CD4-positive, alpha-beta T cell treated with Interleukin-6 for 4 hours (primary cell): ENCODE measurements around the gene C12orf50.
"Not testable (repeated sequence)": the region's sequence is repeated elsewhere in the genome, so short reads cannot be mapped to it uniquely, and the experiment has no call there.

ENCODE experiments used
- DNase-seq: peaks from one replicate; pipeline ENCODE4 v3.0.0-alpha.2; 2020; ENCODE audit warnings: mixed read lengths

Gene C12orf50

GRCh38 chr12:88029093-88029665 lies at the start of gene C12orf50:
Gene C12orf50 (minus strand): TSS chr12:88029401. CDS start chr12:88026962, 2,439 bp downstream.
- DNase-seq = no peak

GRCh38 chr12:88067301-88067700 lies 38.1 kb upstream of the C12orf50 start:
- DNase-seq = no peak

- no peak for DNase-seq
Observed at GRCh38 chr12:88063375-88063774, 34.2 kb upstream of the C12orf50 start.

- no peak for DNase-seq
Observed at GRCh38 chr12:88062474-88062873, 33.3 kb upstream of the C12orf50 start.

GRCh38 chr12:88058719-88059077 lies 29.5 kb upstream of the C12orf50 start:
- DNase-seq = no peak

GRCh38 chr12:88057994-88058718 lies 29.0 kb upstream of the C12orf50 start:
- DNase-seq = no peak

GRCh38 chr12:88056571-88056970 lies 27.4 kb upstream of the C12orf50 start:
- no peak for DNase-seq

GRCh38 chr12:88052686-88053085 lies 23.5 kb upstream of the C12orf50 start:
- DNase-seq = peak; percentile 13

- no peak for DNase-seq
Observed at GRCh38 chr12:88044035-88044434, 14.8 kb upstream of the C12orf50 start.

- no peak for DNase-seq
Observed at GRCh38 chr12:88037770-88038169, 8.6 kb upstream of the C12orf50 start.

GRCh38 chr12:88036353-88036965 lies 7.3 kb upstream of the C12orf50 start:
- no peak for DNase-seq

GRCh38 chr12:88035907-88036289 lies 6.7 kb upstream of the C12orf50 start:
- no peak for DNase-seq

- DNase-seq = peak; percentile 89
Observed at GRCh38 chr12:88035271-88035906, 6.2 kb upstream of the C12orf50 start.

- not testable (repeated sequence) for DNase-seq
Observed at GRCh38 chr12:88031161-88031560, 2.0 kb upstream of the C12orf50 start.

- no peak for DNase-seq
Observed at GRCh38 chr12:88026196-88026595, 3.0 kb downstream of the C12orf50 start.

GRCh38 chr12:88017964-88018363 lies 11.2 kb downstream of the C12orf50 start:
- DNase-seq = no peak

- DNase-seq = no peak
Observed at GRCh38 chr12:88015825-88016224, 13.4 kb downstream of the C12orf50 start.

GRCh38 chr12:88011755-88012154 lies 17.4 kb downstream of the C12orf50 start:
- no peak for DNase-seq

- DNase-seq = no peak
Observed at GRCh38 chr12:88006351-88006750, 22.9 kb downstream of the C12orf50 start.

- DNase-seq = no peak
Observed at GRCh38 chr12:88001327-88001726, 27.9 kb downstream of the C12orf50 start.

- DNase-seq = peak; percentile 30
Observed at GRCh38 chr12:87995581-87996178, 33.5 kb downstream of the C12orf50 start.

- DNase-seq = no peak
Observed at GRCh38 chr12:87991483-87991882, 37.7 kb downstream of the C12orf50 start.

GRCh38 chr12:87988534-87988933 lies 40.7 kb downstream of the C12orf50 start:
- DNase-seq = no peak
